ENCODE measurements around the gene SLC26A9. TPM values are rescaled to one million over a fixed set of nuclear protein-coding genes. Genes with fewer than 3 reads are reported as not detected.
"Not testable (repeated sequence)": the region's sequence is repeated elsewhere in the genome, so short reads cannot be mapped to it uniquely, and the experiment has no call there.

Gene SLC26A9
- total and polyA plus RNA-seq, 7 experiments from 2014 or later = not detected

- no peak overlapping the region for H3K27ac ChIP-seq (ENCODE audit: low read depth, low read length)
- H3K4me1 ChIP-seq (ENCODE audit: control insufficient read depth in 2 of 2, insufficient read depth in 2 of 2, low read length in 2 of 2) = no peaks in the 10 kb centered on the region
- no peaks in the 10 kb centered on the region for H3K36me3 ChIP-seq (ENCODE audit: control insufficient read depth in 2 of 3, insufficient read depth in 3 of 3, low read length in 3 of 3)
- intact Hi-C loops (cut with micrococcal nuclease) = no loop called here
- H3K27me3 ChIP-seq (ENCODE audit: control insufficient read depth in 2 of 2, insufficient read depth in 2 of 2, low read length in 2 of 2) = no peaks in the 10 kb centered on the region
- Mint-ChIP-seq H3K36me3 (no peaks in the 10 kb centered on the region), H3K4me1 (no peaks in the 10 kb centered on the region), H3K27me3 (peaks cover 0 to 33% (median 9%) of the 10 kb centered on the region in 5 donors), H3K9me3 (peaks cover 0 to 2% (median 0%) of the 10 kb centered on the region in 11 donors), H3K27ac (no peak overlapping the region), H3K4me3 (no peak overlapping the region)
- ATAC-seq (no peak), DNase-seq (no peak)
- CTCF ChIA-PET = interaction anchor here (0.6 kb wide), 1 partner anchor 63 kb away, joined by 3 read pairs; no protein-coding TSS in a partner anchor
- POLR2A ChIA-PET = no interaction called here
- no peaks in the 10 kb centered on the region for H3K9me3 ChIP-seq (ENCODE audit: control insufficient read depth in 2 of 3, low read length in 3 of 3)
- H3K4me3 ChIP-seq (ENCODE audit: low read length) = no peak overlapping the region
Observed at GRCh38 chr1:205914155-205914507, 29.1 kb downstream of the SLC26A9 start.

- no peaks in the 10 kb centered on the region for H3K27me3 ChIP-seq (ENCODE audit: control insufficient read depth in 2 of 2, insufficient read depth in 2 of 2, low read length in 2 of 2)
Observed at GRCh38 chr1:205913451-205914154, 29.7 kb downstream of the SLC26A9 start.

GRCh38 chr1:205907794-205908193 lies 35.5 kb downstream of the SLC26A9 start:
- no peaks in the 10 kb centered on the region for H3K9me3 ChIP-seq (ENCODE audit: control insufficient read depth in 2 of 3, low read length in 3 of 3)
- peaks cover 0 to 38% (median 5%) of the 10 kb centered on the region in 5 donors for H3K27me3 Mint-ChIP-seq
- H3K4me1 ChIP-seq (ENCODE audit: control insufficient read depth in 2 of 2, insufficient read depth in 2 of 2, low read length in 2 of 2) = no peaks in the 10 kb centered on the region
- ATAC-seq = no peak
- H3K36me3 Mint-ChIP-seq = no peaks in the 10 kb centered on the region
- no peak overlapping the region for H3K4me3 Mint-ChIP-seq
- no peak overlapping the region for H3K4me3 ChIP-seq (ENCODE audit: low read length)
- ChIA-PET CTCF (interaction anchor here (0.7 kb wide), 1 partner anchor 70 kb away, joined by 3 read pairs; no protein-coding TSS in a partner anchor), POLR2A (no interaction called here)
- intact Hi-C loops (cut with micrococcal nuclease) = loop anchor here in 1 of 2 donors (1.0 kb wide), 3 partner anchors 94 to 249 kb away; partner anchors contain the start of gene SLC41A1
- H3K4me1 Mint-ChIP-seq = no peaks in the 10 kb centered on the region
- no peaks in the 10 kb centered on the region for H3K27me3 ChIP-seq (ENCODE audit: control insufficient read depth in 2 of 2, insufficient read depth in 2 of 2, low read length in 2 of 2)
- no peak overlapping the region for H3K27ac ChIP-seq (ENCODE audit: low read depth, low read length)
- no peak overlapping the region for H3K27ac Mint-ChIP-seq
- DNase-seq = no peak
- no peaks in the 10 kb centered on the region for H3K36me3 ChIP-seq (ENCODE audit: control insufficient read depth in 2 of 3, insufficient read depth in 3 of 3, low read length in 3 of 3)
- H3K9me3 Mint-ChIP-seq = peaks cover 0 to 20% (median 2%) of the 10 kb centered on the region in 11 donors

More at GRCh38 chr1:205913451-205914154, 29.7 kb downstream of the SLC26A9 start:
- Mint-ChIP-seq H3K27me3 (peaks cover 0 to 35% (median 10%) of the 10 kb centered on the region in 5 donors), H3K9me3 (peaks cover 0 to 2% (median 0%) of the 10 kb centered on the region in 11 donors), H3K36me3 (no peaks in the 10 kb centered on the region), H3K4me1 (no peaks in the 10 kb centered on the region), H3K4me3 (no peak overlapping the region), H3K27ac (no peak overlapping the region)
- ChIA-PET CTCF (no interaction called here), POLR2A (no interaction called here)
- no peak overlapping the region for H3K27ac ChIP-seq (ENCODE audit: low read depth, low read length)
- H3K36me3 ChIP-seq (ENCODE audit: control insufficient read depth in 2 of 3, insufficient read depth in 3 of 3, low read length in 3 of 3) = no peaks in the 10 kb centered on the region
- no peaks in the 10 kb centered on the region for H3K4me1 ChIP-seq (ENCODE audit: control insufficient read depth in 2 of 2, insufficient read depth in 2 of 2, low read length in 2 of 2)
- no peak for ATAC-seq
- DNase-seq = no peak
- intact Hi-C loops (cut with micrococcal nuclease) = no loop called here
- no peaks in the 10 kb centered on the region for H3K9me3 ChIP-seq (ENCODE audit: control insufficient read depth in 2 of 3, low read length in 3 of 3)
- H3K4me3 ChIP-seq (ENCODE audit: low read length) = no peak overlapping the region

GRCh38 chr1:205905095-205905494 lies 38.2 kb downstream of the SLC26A9 start:
- H3K4me3 Mint-ChIP-seq; intact Hi-C loops (cut with micrococcal nuclease); H3K27me3 ChIP-seq (ENCODE audit: control insufficient read depth in 2 of 2, insufficient read depth in 2 of 2, low read length in 2 of 2); H3K9me3 ChIP-seq (ENCODE audit: control insufficient read depth in 2 of 3, low read length in 3 of 3); ATAC-seq; H3K27ac ChIP-seq (ENCODE audit: low read depth, low read length); H3K36me3 ChIP-seq (ENCODE audit: control insufficient read depth in 2 of 3, insufficient read depth in 3 of 3, low read length in 3 of 3); POLR2A ChIA-PET; H3K4me1 Mint-ChIP-seq; H3K4me3 ChIP-seq (ENCODE audit: low read length); H3K27ac Mint-ChIP-seq; H3K36me3 Mint-ChIP-seq; H3K4me1 ChIP-seq (ENCODE audit: control insufficient read depth in 2 of 2, insufficient read depth in 2 of 2, low read length in 2 of 2); CTCF ChIA-PET; DNase-seq: not testable (repeated sequence)
- Mint-ChIP-seq H3K9me3 (peaks cover 0 to 38% (median 2%) of the 10 kb centered on the region in 11 donors), H3K27me3 (peaks cover 7 to 45% (median 10%) of the 10 kb centered on the region in 5 donors)

- no peaks in the 10 kb centered on the region for H3K4me1 ChIP-seq (ENCODE audit: control insufficient read depth in 2 of 2, insufficient read depth in 2 of 2, low read length in 2 of 2)
- DNase-seq (no peak), ATAC-seq (no peak)
- H3K27me3 ChIP-seq (ENCODE audit: control insufficient read depth in 2 of 2, insufficient read depth in 2 of 2, low read length in 2 of 2) = no peaks in the 10 kb centered on the region
- ChIA-PET CTCF (no interaction called here), POLR2A (no interaction called here)
- intact Hi-C loops (cut with micrococcal nuclease) = no loop called here
- Mint-ChIP-seq H3K36me3 (peaks cover 0 to 51% (median 35%) of the 10 kb centered on the region in 5 donors), H3K27ac (no peak overlapping the region), H3K4me1 (peaks cover 0 to 2% (median 0%) of the 10 kb centered on the region in 7 donors), H3K4me3 (no peak overlapping the region), H3K27me3 (peaks cover 0 to 51% (median 5%) of the 10 kb centered on the region in 5 donors), H3K9me3 (peaks cover 4 to 51% (median 17%) of the 10 kb centered on the region in 11 donors)
- no peaks in the 10 kb centered on the region for H3K36me3 ChIP-seq (ENCODE audit: control insufficient read depth in 2 of 3, insufficient read depth in 3 of 3, low read length in 3 of 3)
- H3K27ac ChIP-seq (ENCODE audit: low read depth, low read length) = no peak overlapping the region
- peaks cover 0 to 6% (median 0%) of the 10 kb centered on the region in 3 experiments for H3K9me3 ChIP-seq (ENCODE audit: control insufficient read depth in 2 of 3, low read length in 3 of 3)
- H3K4me3 ChIP-seq (ENCODE audit: low read length) = no peak overlapping the region
Observed at GRCh38 chr1:205896351-205896750, 46.9 kb downstream of the SLC26A9 start.

- CTCF ChIA-PET; H3K4me1 Mint-ChIP-seq; POLR2A ChIA-PET; intact Hi-C loops (cut with micrococcal nuclease); H3K27me3 ChIP-seq (ENCODE audit: control insufficient read depth in 2 of 2, insufficient read depth in 2 of 2, low read length in 2 of 2); DNase-seq; H3K27ac Mint-ChIP-seq; H3K36me3 ChIP-seq (ENCODE audit: control insufficient read depth in 2 of 3, insufficient read depth in 3 of 3, low read length in 3 of 3); H3K9me3 ChIP-seq (ENCODE audit: control insufficient read depth in 2 of 3, low read length in 3 of 3); ATAC-seq; H3K27ac ChIP-seq (ENCODE audit: low read depth, low read length); H3K4me1 ChIP-seq (ENCODE audit: control insufficient read depth in 2 of 2, insufficient read depth in 2 of 2, low read length in 2 of 2); H3K4me3 ChIP-seq (ENCODE audit: low read length); H3K4me3 Mint-ChIP-seq: not testable (repeated sequence)
- Mint-ChIP-seq H3K27me3 (peaks cover 0 to 48% (median 5%) of the 10 kb centered on the region in 5 donors), H3K36me3 (peaks cover 5 to 51% (median 41%) of the 10 kb centered on the region in 5 donors), H3K9me3 (peaks cover 11 to 56% (median 19%) of the 10 kb centered on the region in 11 donors)
Observed at GRCh38 chr1:205894119-205894518, 49.1 kb downstream of the SLC26A9 start.

GRCh38 chr1:205892175-205892574 lies 51.1 kb downstream of the SLC26A9 start:
- H3K36me3 ChIP-seq (ENCODE audit: control insufficient read depth in 2 of 3, insufficient read depth in 3 of 3, low read length in 3 of 3); H3K4me3 ChIP-seq (ENCODE audit: low read length); H3K27ac ChIP-seq (ENCODE audit: low read depth, low read length); DNase-seq; H3K4me1 ChIP-seq (ENCODE audit: control insufficient read depth in 2 of 2, insufficient read depth in 2 of 2, low read length in 2 of 2); intact Hi-C loops (cut with micrococcal nuclease); H3K4me3 Mint-ChIP-seq; H3K9me3 ChIP-seq (ENCODE audit: control insufficient read depth in 2 of 3, low read length in 3 of 3); H3K27me3 ChIP-seq (ENCODE audit: control insufficient read depth in 2 of 2, insufficient read depth in 2 of 2, low read length in 2 of 2); CTCF ChIA-PET; POLR2A ChIA-PET; H3K27ac Mint-ChIP-seq; ATAC-seq: not testable (repeated sequence)
- peaks cover 0 to 11% (median 6%) of the 10 kb centered on the region in 7 donors for H3K4me1 Mint-ChIP-seq
- H3K27me3 Mint-ChIP-seq = peaks cover 0 to 43% (median 0%) of the 10 kb centered on the region in 5 donors
- peaks cover 8 to 48% (median 16%) of the 10 kb centered on the region in 11 donors for H3K9me3 Mint-ChIP-seq
- H3K36me3 Mint-ChIP-seq = peaks cover 6 to 46% (median 31%) of the 10 kb centered on the region in 5 donors

Measured in naive thymus-derived CD4-positive, alpha-beta T cell (primary cell).